Activated naive CD8-positive, alpha-beta T cell (primary cell): ENCODE data around the gene RPS6KA4.

Source experiments
- H3K27ac Mint-ChIP-seq: one replicate; pipeline ENCODE4 v1.8.0; 2021; ENCODE audit warnings: mixed read lengths
- H3K27me3 Mint-ChIP-seq: one replicate; pipeline ENCODE4 v1.8.0; 2021; ENCODE audit warnings: mixed read lengths
- H3K36me3 Mint-ChIP-seq: one replicate; pipeline ENCODE4 v1.8.0; 2021; ENCODE audit warnings: mixed read lengths
- H3K4me1 Mint-ChIP-seq: one replicate; pipeline ENCODE4 v1.8.0; 2021; ENCODE audit warnings: low read depth, mixed read lengths
- H3K4me3 Mint-ChIP-seq: one replicate; pipeline ENCODE4 v1.8.0; 2021; ENCODE audit warnings: mild to moderate bottlenecking, mixed read lengths
- H3K9me3 Mint-ChIP-seq: one replicate; pipeline ENCODE4 v1.8.0; 2021; ENCODE audit warnings: low read depth, mixed read lengths

RPS6KA4 gene

GRCh38 chr11:64364435-64364834 lies 5.5 kb downstream of the RPS6KA4 start:
- H3K36me3 Mint-ChIP-seq = peaks cover 8% of the 10 kb centered on the region
- H3K27me3 Mint-ChIP-seq = no peaks in the 10 kb centered on the region
- no peak overlapping the region for H3K27ac Mint-ChIP-seq
- H3K9me3 Mint-ChIP-seq = no peaks in the 10 kb centered on the region
- H3K4me1 Mint-ChIP-seq = peaks cover 10% of the 10 kb centered on the region
- no peak overlapping the region for H3K4me3 Mint-ChIP-seq

GRCh38 chr11:64364911-64365310 lies 5.9 kb downstream of the RPS6KA4 start:
- H3K27me3 Mint-ChIP-seq = no peaks in the 10 kb centered on the region
- no peak overlapping the region for H3K27ac Mint-ChIP-seq
- no peak overlapping the region for H3K4me3 Mint-ChIP-seq
- H3K36me3 Mint-ChIP-seq = peaks cover 8% of the 10 kb centered on the region
- peaks cover 5% of the 10 kb centered on the region for H3K4me1 Mint-ChIP-seq
- H3K9me3 Mint-ChIP-seq = no peaks in the 10 kb centered on the region

- Mint-ChIP-seq H3K27ac (no peak overlapping the region), H3K27me3 (no peaks in the 10 kb centered on the region), H3K9me3 (no peaks in the 10 kb centered on the region), H3K4me3 (no peak overlapping the region), H3K4me1 (no peaks in the 10 kb centered on the region), H3K36me3 (peaks cover 8% of the 10 kb centered on the region)
These were observed 7.8 kb downstream of the RPS6KA4 start for GRCh38 chr11:64366751-64367150.

GRCh38 chr11:64367931-64368672 lies 9.1 kb downstream of the RPS6KA4 start:
- H3K9me3 Mint-ChIP-seq = no peaks in the 10 kb centered on the region
- no peaks in the 10 kb centered on the region for H3K4me1 Mint-ChIP-seq
- no peak overlapping the region for H3K4me3 Mint-ChIP-seq
- no peaks in the 10 kb centered on the region for H3K27me3 Mint-ChIP-seq
- H3K27ac Mint-ChIP-seq = no peak overlapping the region
- peaks cover 8% of the 10 kb centered on the region for H3K36me3 Mint-ChIP-seq

DNA sequence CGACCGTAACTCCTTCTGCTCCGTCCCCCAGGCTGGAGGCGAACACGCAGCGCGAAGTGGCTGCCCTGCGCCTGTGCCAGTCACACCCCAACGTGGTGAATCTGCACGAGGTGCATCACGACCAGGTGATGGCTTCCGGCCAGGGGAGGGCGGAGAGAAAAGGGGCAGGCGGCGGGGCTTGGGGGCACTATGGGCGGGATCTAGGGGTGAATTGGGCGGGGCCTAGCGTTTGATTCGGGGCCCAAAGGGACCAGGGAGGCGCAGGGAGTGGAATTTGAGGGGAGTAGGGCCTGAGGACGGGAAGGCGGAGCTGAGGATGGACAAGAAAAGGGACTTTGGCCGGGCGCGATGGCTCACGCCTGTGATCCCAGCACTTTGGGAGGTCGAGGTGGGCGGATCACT lies 9.7 kb downstream of the RPS6KA4 start:
- H3K9me3 Mint-ChIP-seq = no peaks in the 10 kb centered on the region
- no peaks in the 10 kb centered on the region for H3K4me1 Mint-ChIP-seq
- no peak overlapping the region for H3K27ac Mint-ChIP-seq
- H3K36me3 Mint-ChIP-seq = peaks cover 8% of the 10 kb centered on the region
- no peak overlapping the region for H3K4me3 Mint-ChIP-seq
- H3K27me3 Mint-ChIP-seq = no peaks in the 10 kb centered on the region

DNA sequence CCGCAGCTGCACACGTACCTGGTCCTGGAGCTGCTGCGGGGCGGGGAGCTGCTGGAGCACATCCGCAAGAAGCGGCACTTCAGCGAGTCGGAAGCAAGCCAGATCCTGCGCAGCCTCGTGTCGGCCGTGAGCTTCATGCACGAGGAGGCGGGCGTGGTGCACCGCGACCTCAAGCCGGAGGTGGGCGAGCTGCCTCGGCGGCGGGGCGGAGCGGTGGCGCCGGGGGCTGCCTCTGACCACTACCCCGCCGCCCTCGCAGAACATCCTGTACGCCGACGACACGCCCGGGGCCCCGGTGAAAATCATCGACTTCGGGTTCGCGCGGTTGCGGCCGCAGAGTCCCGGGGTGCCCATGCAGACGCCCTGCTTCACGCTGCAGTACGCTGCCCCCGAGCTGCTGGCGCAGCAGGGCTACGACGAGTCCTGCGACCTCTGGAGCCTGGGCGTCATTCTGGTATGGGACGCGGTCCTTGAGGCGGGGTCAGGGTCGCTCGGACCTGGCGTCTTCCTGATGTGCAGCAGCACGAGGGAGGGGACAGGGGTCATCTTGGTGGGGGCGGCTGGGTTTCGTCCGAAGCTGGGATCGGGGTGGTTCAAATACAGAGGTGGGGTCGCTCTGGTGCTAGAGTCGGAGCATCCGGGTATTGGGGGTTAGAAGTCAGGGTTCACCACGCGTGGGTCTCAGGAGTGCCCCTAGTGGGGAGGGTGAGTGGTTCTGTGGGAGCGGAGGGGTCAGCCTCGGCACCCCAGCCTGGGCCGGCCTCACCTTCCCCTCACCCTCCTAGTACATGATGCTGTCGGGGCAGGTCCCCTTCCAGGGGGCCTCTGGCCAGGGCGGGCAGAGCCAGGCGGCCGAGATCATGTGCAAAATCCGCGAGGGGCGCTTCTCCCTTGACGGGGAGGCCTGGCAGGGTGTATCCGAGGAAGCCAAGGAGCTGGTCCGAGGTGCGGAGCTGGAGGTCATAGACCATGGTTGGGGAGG lies 10.8 kb downstream of the RPS6KA4 start:
- Mint-ChIP-seq H3K27ac (no peak overlapping the region), H3K4me1 (no peaks in the 10 kb centered on the region), H3K9me3 (no peaks in the 10 kb centered on the region), H3K36me3 (peaks cover 5% of the 10 kb centered on the region), H3K27me3 (no peaks in the 10 kb centered on the region), H3K4me3 (no peak overlapping the region)

- Mint-ChIP-seq H3K9me3 (no peaks in the 10 kb centered on the region), H3K4me3 (no peak overlapping the region), H3K36me3 (peaks cover 5% of the 10 kb centered on the region), H3K27me3 (no peaks in the 10 kb centered on the region), H3K4me1 (no peaks in the 10 kb centered on the region), H3K27ac (no peak overlapping the region)
These were observed 12.2 kb downstream of the RPS6KA4 start for GRCh38 chr11:64371201-64371600.

- Mint-ChIP-seq H3K9me3 (no peaks in the 10 kb centered on the region), H3K36me3 (no peaks in the 10 kb centered on the region), H3K27ac (no peak overlapping the region), H3K27me3 (no peaks in the 10 kb centered on the region), H3K4me1 (no peaks in the 10 kb centered on the region), H3K4me3 (no peak overlapping the region)
These were observed 13.1 kb downstream of the RPS6KA4 start for GRCh38 chr11:64372021-64372420.

- H3K27me3 Mint-ChIP-seq = no peaks in the 10 kb centered on the region
- no peak overlapping the region for H3K4me3 Mint-ChIP-seq
- no peaks in the 10 kb centered on the region for H3K4me1 Mint-ChIP-seq
- no peaks in the 10 kb centered on the region for H3K36me3 Mint-ChIP-seq
- no peaks in the 10 kb centered on the region for H3K9me3 Mint-ChIP-seq
- H3K27ac Mint-ChIP-seq = no peak overlapping the region
These were observed 14.0 kb downstream of the RPS6KA4 start for GRCh38 chr11:64372802-64373597.

DNA sequence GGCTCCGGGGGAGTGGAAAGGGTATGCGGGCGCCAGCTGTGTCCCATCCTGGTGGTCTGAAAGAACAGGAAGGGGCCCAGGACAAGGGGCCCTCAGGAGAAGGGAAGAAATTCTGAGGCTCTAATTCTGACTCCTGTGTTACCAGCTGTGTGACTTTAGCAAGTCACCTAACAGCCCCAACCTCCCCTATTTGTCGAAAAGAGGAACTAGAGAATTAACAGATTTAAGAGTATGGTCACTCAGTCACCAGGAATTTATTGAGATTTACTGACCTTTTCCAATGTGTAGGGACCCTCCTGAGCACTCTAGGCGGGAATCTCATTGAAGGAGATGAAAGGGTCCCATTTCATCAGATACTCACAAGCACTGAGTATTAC lies 14.6 kb downstream of the RPS6KA4 start:
- no peaks in the 10 kb centered on the region for H3K36me3 Mint-ChIP-seq
- no peaks in the 10 kb centered on the region for H3K4me1 Mint-ChIP-seq
- H3K4me3 Mint-ChIP-seq = no peak overlapping the region
- no peak overlapping the region for H3K27ac Mint-ChIP-seq
- no peaks in the 10 kb centered on the region for H3K9me3 Mint-ChIP-seq
- H3K27me3 Mint-ChIP-seq = no peaks in the 10 kb centered on the region

DNA sequence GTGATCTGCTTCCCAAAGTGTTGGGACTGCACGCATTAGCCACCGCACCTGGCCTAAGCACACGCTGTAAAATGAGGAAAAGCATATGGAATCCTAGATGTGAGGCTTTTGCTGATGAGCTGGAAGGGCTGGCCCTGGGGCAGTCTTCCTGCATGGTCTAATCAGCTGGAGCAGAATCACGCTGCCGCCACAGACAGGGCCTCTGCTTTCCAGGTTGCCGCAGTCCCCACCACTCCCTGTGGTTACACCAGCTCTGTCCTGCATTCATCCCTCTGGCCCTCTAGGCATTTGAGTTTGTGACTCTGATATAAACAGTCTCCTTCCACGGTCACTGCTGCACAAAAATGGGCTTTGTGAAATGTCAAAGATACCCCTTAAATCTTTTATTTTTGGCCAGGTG lies 17.1 kb downstream of the RPS6KA4 start:
- Mint-ChIP-seq H3K4me1 (no peaks in the 10 kb centered on the region), H3K36me3 (no peaks in the 10 kb centered on the region), H3K4me3 (no peak overlapping the region), H3K9me3 (no peaks in the 10 kb centered on the region), H3K27ac (no peak overlapping the region), H3K27me3 (no peaks in the 10 kb centered on the region)

DNA sequence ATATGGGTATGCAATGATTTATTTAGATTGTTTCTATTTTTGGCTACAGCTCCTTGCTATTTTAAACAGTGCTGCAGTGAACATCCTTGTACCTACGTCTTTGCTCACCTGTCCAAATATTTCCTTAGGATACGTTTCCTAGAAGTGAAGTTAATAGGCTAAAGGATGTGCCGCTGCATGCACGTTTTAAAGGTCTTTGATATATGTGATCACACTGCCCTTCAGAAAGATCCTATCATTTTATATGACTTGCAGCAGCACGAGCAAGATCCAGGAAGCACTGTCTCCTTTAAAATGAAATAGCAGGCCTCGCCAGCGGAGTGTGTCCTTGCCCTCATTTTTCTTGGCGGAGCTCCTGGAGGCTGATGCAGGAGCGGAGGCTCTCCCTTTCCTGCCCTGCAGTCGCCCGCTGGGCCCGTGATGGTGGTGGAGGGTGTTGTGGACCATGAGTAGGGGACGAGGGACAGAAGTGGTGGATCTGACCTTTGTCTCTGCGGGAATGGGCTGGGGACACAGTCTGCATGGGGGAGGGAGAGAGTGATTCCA lies 19.4 kb downstream of the RPS6KA4 start:
- no peaks in the 10 kb centered on the region for H3K36me3 Mint-ChIP-seq
- H3K4me3 Mint-ChIP-seq = no peak overlapping the region
- no peaks in the 10 kb centered on the region for H3K27me3 Mint-ChIP-seq
- H3K27ac Mint-ChIP-seq = no peak overlapping the region
- H3K9me3 Mint-ChIP-seq = no peaks in the 10 kb centered on the region
- no peaks in the 10 kb centered on the region for H3K4me1 Mint-ChIP-seq

DNA sequence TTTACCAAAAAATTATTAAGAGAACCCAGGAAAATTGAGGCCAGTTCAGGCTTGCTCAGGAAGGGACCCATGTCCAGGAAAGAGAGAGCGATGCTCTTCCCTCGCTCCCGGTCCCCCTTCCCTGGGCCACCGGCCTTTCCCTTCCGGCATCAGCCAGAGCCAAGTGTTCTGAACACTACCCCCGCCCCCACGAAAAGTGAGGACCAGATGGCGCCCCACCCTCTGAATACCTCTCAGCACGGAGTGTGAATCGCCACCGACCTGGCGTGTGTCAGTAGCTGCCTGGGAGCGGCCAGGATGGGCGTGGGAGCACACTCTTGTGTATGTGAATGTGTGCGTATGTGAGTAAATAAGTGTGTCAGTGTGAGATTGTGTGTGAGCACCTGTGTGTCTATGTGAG lies 20.2 kb downstream of the RPS6KA4 start:
- Mint-ChIP-seq H3K9me3 (no peaks in the 10 kb centered on the region), H3K27me3 (no peaks in the 10 kb centered on the region), H3K36me3 (no peaks in the 10 kb centered on the region), H3K4me3 (no peak overlapping the region), H3K4me1 (no peaks in the 10 kb centered on the region), H3K27ac (no peak overlapping the region)

DNA sequence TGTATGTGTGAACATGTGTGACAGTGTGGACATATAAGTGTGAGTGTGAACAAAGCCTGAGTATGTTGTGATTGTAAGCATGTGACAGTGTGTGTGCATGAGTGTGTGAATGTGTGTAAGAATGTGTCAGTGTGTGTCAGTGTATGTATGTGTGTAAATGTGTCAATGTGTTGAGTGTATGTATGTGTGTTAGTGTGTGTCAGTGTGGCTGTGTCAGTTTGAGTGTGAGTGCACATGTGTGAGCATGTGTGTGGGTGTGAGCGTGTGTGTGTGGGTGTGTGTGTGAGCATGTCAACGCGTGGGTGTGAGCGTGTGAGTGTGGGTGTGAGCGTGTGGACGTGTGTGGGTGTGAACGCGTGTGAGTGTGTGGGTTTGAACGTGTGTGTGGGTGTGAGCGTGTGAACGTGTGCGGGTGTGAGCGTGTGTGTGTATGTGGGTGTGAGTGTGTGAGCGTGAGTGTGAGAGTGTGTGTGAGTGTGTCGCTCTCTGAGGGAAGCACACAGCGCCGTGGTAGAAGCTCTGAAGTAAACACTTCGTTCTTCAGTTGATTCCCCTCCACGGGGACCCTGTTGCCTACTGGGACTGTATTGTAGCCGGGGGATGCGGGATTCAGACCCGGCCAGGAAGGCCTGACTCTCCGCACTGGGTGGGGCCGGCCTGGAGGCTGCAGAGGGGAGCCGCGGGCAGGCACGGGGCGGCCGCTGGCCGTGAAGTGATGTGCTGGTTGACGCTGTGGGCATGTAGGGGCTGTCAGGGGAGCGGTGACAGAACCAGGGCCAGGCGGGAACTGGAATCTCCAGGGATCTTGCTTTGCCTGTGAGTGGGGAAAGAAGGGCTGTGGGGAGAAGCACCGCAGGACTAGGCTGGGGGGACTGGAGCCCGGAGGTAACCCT lies 21.1 kb downstream of the RPS6KA4 start:
- Mint-ChIP-seq H3K4me3 (no peak overlapping the region), H3K27me3 (no peaks in the 10 kb centered on the region), H3K27ac (no peak overlapping the region), H3K9me3 (no peaks in the 10 kb centered on the region), H3K36me3 (no peaks in the 10 kb centered on the region), H3K4me1 (no peaks in the 10 kb centered on the region)
